HG03196 (cell line): ENCODE data around the gene FUT7.

Experiments
- ATAC-seq: cut with Tn5 transposase; IDR thresholded peaks from one replicate; pipeline ENCODE4 v1.9.1; 2021; ENCODE audit not compliant: unreplicated experiment

The FUT7 gene, protein sequence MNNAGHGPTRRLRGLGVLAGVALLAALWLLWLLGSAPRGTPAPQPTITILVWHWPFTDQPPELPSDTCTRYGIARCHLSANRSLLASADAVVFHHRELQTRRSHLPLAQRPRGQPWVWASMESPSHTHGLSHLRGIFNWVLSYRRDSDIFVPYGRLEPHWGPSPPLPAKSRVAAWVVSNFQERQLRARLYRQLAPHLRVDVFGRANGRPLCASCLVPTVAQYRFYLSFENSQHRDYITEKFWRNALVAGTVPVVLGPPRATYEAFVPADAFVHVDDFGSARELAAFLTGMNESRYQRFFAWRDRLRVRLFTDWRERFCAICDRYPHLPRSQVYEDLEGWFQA

DNA sequence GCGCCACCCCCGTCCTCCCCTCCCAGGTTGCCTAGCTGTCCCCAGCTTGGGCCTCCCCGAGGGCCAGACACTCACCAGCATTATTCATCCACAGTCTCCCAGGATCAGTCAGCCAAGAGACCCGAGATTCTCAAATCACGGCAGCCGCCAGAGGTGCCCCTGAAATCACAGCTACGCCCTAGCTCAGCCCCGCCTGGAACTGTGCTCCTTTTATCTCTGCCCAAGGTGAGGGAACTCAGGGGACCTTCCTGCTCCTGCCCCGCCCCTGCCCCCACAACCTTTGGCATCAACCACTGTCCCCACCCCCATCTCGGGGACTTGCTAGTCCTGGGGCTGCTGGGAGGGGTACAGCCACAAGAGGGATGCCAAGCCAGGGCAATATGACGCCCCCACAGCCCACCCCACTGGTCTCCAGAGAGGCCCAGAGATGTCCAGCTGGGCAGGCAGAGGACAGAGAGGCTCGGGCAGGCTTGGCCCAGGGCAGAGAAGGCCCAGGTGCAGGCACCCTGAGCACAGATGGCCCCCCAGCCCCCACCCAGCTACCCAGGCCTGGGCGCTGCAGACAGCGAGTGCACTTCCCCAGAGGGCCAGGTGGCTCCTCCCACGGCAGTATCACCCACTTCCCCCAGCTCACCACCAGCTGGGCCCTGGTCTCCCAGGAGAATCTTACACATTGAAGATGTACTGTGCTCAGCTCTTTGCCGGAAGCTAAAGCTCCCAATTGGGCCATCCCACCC lies at the start of gene FUT7:
TSS of gene FUT7 (minus strand) at position 185 of the 737 bp plus-strand sequence. CDS start at position 88, 97 bp downstream.
- ATAC-seq = no peak

- ATAC-seq = no peak
Observed at GRCh38 chr9:137080260-137081122, 48.6 kb upstream of the FUT7 start.

- ATAC-seq = no peak
Observed at GRCh38 chr9:137079401-137079787, 47.5 kb upstream of the FUT7 start.

DNA sequence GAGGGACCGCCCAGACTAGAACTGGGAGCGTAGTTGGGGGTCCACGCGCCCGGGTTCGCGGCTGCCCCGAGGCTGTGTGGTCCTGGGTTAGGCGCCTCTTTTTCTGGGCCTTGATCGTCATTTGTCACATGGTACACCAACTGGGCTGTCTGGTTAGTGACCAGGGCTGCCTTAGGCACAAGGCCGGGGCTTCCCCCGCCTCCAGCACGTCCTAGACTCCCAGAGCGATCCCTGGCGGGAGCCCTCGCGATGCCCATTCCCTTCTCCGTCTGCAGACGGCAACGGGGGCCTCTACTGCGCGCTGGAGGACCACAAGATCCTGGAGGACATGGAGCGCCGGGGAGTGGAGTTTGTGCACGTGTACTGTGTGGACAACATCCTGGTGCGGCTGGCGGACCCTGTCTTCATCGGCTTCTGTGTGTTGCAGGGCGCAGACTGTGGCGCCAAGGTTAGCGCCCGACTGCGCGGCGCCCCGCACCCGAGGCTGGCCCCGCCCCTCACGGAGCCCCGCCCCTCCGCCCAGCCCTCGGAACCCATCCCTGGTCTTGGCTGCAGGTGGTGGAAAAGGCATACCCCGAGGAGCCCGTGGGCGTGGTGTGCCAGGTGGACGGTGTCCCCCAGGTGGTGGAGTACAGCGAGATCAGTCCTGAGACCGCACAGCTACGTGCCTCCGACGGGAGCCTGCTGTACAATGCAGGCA lies 47.0 kb upstream of the FUT7 start:
- ATAC-seq = no peak

DNA sequence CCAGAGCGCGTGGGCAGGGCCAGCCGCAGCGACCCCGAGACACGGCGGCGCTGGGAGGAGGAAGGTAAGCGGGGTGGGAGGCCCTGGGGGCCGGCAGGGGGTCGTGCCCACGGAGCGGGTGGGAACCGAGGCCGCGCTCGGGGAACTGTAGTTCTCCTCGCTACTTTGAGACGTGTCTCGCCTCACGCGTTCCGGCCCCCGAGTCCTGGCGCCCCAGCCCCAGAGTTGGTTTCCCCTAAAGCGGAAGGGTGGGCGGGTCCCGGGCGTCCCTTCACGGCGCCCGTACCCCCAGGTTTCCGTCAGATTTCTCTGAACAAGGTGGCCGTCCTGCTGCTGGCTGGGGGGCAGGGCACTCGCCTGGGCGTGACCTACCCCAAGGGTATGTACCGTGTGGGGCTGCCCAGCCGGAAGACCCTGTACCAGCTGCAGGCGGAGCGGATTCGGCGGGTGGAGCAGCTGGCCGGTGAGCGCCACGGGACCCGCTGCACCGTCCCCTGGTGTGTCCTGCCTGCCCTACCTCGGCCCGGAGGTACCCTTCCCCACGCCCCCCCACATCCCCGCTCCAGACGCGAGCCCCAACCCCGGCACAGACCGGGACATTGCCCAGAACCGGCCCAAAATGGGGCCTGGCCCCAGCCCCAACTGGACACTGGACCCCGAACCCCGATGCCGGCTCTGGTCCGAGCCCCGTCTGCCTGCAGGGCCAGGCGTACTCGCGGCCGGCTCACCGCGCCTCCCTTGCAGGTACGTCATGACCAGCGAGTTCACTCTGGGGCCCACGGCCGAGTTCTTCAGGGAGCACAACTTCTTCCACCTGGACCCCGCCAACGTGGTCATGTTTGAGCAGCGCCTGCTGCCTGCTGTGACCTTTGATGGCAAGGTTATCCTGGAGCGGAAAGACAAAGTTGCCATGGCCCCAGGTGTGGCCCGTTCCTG lies 46.1 kb upstream of the FUT7 start:
- ATAC-seq = peak; percentile 20

DNA sequence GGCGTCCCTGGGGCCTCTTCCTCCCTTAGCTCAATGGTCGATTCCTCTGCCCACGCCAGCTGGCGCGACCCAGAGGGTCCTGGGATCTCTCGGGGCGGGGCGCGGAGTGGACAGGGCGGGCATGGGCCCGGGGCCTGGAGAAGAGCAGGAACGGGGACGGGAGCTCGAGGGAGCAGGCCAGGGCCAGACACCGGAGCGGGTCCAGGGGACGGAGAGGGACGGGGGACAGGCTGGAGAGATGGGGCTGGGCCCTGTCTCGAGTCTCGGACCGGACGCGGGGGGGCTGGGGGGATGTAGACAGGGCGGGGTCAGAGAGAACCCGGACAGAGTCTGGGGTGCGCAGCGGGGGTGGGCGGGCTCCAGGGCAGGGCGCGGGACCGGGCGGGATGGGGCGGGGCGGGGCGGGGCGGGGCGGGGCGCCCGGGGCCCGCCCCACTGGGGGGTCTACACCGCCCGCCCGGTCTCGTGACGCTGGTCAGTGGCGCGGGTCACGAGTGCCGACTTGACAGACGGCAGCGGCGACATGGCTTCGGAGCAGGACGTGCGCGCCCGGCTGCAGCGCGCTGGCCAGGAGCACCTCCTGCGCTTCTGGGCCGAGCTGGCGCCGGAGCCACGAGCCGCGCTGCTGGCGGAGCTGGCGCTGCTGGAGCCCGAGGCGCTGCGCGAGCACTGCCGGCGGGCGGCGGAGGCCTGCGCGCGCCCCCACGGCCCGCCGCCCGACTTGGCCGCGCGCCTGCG lies 45.3 kb upstream of the FUT7 start, which contains the start of gene UAP1L1:
TSS of gene UAP1L1 (plus strand) at position 508 of the 738 bp plus-strand sequence. CDS start at position 524, 16 bp downstream.
- peak; percentile 43 for ATAC-seq

DNA sequence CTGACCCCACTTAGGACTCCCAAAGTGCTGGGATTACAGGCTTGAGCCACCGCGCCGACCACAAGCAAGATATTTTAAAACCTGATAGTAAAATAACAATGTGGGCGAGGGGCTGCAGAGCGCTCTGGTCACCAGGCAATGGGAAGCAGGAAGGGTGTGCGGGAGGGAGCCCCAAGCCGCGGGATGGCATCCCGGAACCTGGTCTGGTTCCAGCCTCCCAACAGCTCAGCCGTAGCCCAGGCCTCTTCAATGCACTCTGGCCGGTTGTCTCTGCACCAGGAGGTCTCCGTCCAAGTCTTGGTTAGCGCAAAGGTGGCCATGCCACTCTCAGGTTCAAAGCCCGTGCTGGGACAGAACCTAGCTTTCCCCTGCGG lies 44.7 kb upstream of the FUT7 start:
- no peak for ATAC-seq

DNA sequence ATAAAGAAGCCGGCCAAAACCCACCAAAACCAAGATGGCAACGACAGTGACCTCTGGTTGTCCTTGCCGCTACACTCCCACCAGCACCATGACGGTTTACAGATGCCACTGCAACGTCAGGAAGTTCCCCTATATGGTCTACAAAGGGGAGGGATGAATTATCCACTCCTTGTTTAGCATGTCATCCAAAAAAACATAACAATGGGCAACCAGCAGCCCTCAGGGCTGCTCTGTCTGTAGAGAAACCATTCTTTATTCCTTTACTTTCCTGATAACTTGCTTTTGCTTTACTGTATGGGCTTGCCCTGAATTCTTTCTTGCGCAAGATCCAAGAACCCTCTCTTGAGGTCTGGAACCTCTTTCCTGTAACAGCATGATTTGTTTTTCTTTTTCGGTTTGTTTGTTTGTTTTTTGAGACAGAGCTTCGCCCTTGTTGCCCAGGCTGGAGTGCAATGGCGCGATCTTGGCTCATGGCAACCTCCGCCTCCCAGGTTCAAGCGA lies 43.4 kb upstream of the FUT7 start:
- ATAC-seq = no peak

- ATAC-seq = no peak
Observed at GRCh38 chr9:137074657-137075274, 42.9 kb upstream of the FUT7 start.

- no peak for ATAC-seq
Observed at GRCh38 chr9:137073992-137074399, 42.1 kb upstream of the FUT7 start.

DNA sequence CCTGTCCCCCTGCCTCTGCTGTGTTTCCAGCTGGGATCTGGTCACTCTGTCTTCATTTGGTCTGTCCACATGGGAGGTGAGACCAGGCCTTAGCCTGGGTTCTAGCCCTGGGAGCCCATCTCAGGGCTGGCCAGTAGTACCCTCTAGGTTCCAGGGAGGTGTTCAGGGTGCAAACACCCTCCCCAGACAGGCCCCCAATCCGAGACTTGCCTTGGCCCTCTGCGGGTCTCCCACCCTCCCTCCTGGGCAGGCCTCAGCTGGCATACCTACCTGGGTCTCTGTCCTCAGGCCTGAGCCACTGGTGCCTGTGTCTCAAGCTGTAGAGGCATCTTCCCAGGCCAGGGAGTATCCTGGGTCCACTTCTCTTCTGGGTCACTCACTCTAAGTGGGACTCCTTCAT lies 39.4 kb upstream of the FUT7 start:
- no peak for ATAC-seq

DNA sequence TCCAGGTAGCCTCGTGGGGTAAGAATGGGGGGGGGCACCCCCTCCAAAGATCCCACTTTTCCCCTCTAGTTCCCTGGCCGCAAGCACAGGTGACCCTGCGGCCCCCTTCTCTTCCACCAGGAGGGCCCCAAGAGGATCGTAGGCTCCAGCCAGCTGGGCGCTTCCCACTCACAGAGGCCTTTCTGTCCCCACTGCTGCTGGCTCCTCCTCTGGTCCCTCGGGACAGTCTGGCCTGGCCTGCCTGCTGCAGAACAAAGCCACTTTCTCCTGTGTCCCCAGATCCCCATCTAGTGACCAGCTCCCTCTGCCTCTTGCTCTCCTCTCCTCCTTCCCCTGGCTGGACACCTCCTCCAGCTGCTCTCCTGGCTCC lies 39.0 kb upstream of the FUT7 start:
- ATAC-seq = peak; percentile 9

DNA sequence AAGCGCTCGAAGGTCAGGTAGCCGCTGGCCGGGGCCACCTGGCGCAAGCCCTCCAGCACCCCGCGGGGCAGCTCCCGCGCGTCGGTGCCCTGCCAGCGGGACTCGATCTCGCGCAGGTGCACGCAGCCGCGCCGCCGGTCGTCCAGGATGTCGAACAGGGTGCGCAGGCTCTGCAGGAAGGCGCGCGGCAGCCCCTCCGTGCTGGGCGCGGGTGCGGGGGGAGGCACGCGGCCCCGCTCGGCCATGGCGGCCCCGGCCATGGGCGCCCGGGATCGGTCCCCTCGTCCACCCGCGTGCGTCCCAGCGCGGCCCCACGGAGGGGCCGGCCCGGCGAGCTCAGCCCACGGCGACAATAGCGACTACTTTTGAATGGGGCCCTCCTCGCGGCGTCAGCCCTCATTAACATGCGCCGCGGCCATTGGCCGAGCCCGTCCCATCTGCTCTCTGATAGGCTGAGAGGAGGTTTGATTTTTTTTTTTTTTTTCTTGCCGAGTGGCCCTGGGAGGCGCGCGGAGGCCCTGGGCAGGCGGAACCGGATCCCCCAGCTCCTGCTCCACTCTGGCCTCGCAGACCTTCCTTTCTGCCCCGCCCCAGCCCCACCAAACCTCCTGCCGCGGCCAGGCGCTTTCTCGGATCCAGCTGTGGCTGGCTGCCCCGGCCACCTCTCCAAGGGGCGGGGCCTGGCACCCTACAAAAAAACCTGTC lies 38.5 kb upstream of the FUT7 start, which contains the start of gene SAPCD2:
TSS of gene SAPCD2 (minus strand) at position 357 of the 705 bp plus-strand sequence. CDS start at position 260, 97 bp downstream.
- peak; percentile 61 for ATAC-seq

- ATAC-seq = no peak
Observed at GRCh38 chr9:137069508-137070091, 37.7 kb upstream of the FUT7 start.

GRCh38 chr9:137068539-137069507 lies 36.9 kb upstream of the FUT7 start:
- no peak for ATAC-seq
